ENCODE measurements around the gene CLK2.

- TF ChIP-seq POLR2A (IDR thresholded peaks at IDR 0.05; ENCODE audit: low read depth, low read length), result no peak
- TF ChIP-seq, protein P1, sequence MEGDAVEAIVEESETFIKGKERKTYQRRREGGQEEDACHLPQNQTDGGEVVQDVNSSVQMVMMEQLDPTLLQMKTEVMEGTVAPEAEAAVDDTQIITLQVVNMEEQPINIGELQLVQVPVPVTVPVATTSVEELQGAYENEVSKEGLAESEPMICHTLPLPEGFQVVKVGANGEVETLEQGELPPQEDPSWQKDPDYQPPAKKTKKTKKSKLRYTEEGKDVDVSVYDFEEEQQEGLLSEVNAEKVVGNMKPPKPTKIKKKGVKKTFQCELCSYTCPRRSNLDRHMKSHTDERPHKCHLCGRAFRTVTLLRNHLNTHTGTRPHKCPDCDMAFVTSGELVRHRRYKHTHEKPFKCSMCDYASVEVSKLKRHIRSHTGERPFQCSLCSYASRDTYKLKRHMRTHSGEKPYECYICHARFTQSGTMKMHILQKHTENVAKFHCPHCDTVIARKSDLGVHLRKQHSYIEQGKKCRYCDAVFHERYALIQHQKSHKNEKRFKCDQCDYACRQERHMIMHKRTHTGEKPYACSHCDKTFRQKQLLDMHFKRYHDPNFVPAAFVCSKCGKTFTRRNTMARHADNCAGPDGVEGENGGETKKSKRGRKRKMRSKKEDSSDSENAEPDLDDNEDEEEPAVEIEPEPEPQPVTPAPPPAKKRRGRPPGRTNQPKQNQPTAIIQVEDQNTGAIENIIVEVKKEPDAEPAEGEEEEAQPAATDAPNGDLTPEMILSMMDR (IDR thresholded peaks at IDR 0.05; ENCODE audit: extremely low read depth in 1 of 2, insufficient read depth in 1 of 2, low read depth in 1 of 2, low read length in 2 of 2), result no peak
- TF ChIP-seq EZH2 (IDR thresholded peaks at IDR 0.05; ENCODE audit: borderline replicate concordance, low read depth, low read length, severe bottlenecking), result no peak
- no peak for TF ChIP-seq GATA2 (IDR thresholded peaks at IDR 0.05; ENCODE audit: insufficient read depth, insufficient read length, low read depth, low read length)
- TF ChIP-seq JUN (IDR thresholded peaks at IDR 0.05; ENCODE audit: borderline replicate concordance, insufficient read depth, insufficient read length, low read depth), result no peak
- no peak for TF ChIP-seq MAX (IDR thresholded peaks at IDR 0.05; ENCODE audit: insufficient read depth, insufficient read length)
- TF ChIP-seq FOS (IDR thresholded peaks at IDR 0.05; ENCODE audit: borderline replicate concordance, insufficient read depth, low read length), result no peak
- TF ChIP-seq POLR2AphosphoS5 (IDR thresholded peaks at IDR 0.05; ENCODE audit: insufficient read depth, low read depth, low read length), result no peak
- TF ChIP-seq MYC (IDR thresholded peaks at IDR 0.05; ENCODE audit: low read depth, low read length), result no peak
Observed at GRCh38 chr1:155236451-155236850, 36.9 kb downstream of the CLK2 start.

Measured in endothelial cell of umbilical vein (primary cell).